ENCODE measurements around the gene HOPX.
"Not testable (repeated sequence)": the region's sequence is repeated elsewhere in the genome, so short reads cannot be mapped to it uniquely, and the experiment has no call there.

- TF ChIP-seq CTCF (IDR thresholded peaks at IDR 0.05); ZFX (IDR thresholded peaks at IDR 0.05; ENCODE audit: borderline replicate concordance): not testable (repeated sequence)
Observed at GRCh38 chr4:56693476-56693875, 12.4 kb upstream of the HOPX start.
